ENCODE measurements around the gene SEMA5B. TPM values are rescaled to one million over a fixed set of nuclear protein-coding genes. Genes with fewer than 3 reads are reported as not detected.

The SEMA5B gene
- polyA plus RNA-seq, 1 donor (not counting 4 experiments of a cell fraction or from before 2014, with no cell fraction given): 0.04 TPM

GRCh38 chr3:122964811-122965210, 62.8 kb downstream of the SEMA5B start:
- Histone ChIP-seq H3K9me3 (ENCODE audit: control insufficient read depth, low read depth, low read length) (no peaks in the 10 kb centered on the region), H3K4me3 (ENCODE audit: control insufficient read depth in 2 of 3, extremely low read depth in 1 of 3, insufficient read depth in 2 of 3, low read depth in 1 of 3, low read length in 3 of 3) (no peak overlapping the region), H3K27ac (ENCODE audit: control insufficient read depth, insufficient read depth, low read length) (no peak overlapping the region), H3K4me2 (ENCODE audit: control insufficient read depth, extremely low read depth, insufficient read depth, low read depth, low read length) (no peak overlapping the region), H3K79me2 (ENCODE audit: control insufficient read depth, insufficient read depth, low read length) (no peaks in the 10 kb centered on the region), H4K20me1 (ENCODE audit: control insufficient read depth, extremely low read depth, insufficient read depth, low read length) (no peaks in the 10 kb centered on the region), H2AFZ (ENCODE audit: control insufficient read depth, low read length) (no peak overlapping the region), H3K27me3 (ENCODE audit: control insufficient read depth, extremely low read depth, insufficient read depth, low read length) (peaks cover 16% of the 10 kb centered on the region), H3K9ac (ENCODE audit: control insufficient read depth, extremely low read depth, insufficient read depth, low read length) (no peak overlapping the region), H3K9me1 (ENCODE audit: control insufficient read depth, extremely low read depth, insufficient read depth, low read length) (no peaks in the 10 kb centered on the region), H3K4me1 (ENCODE audit: control insufficient read depth, extremely low read depth, insufficient read depth, low read length) (no peaks in the 10 kb centered on the region), H3K36me3 (ENCODE audit: control insufficient read depth in 2 of 2, extremely low read depth in 1 of 2, insufficient read depth in 2 of 2, low read length in 2 of 2) (no peaks in the 10 kb centered on the region)
- TF ChIP-seq CTCF (optimal IDR thresholded peaks at IDR 0.05 in 1 of 3, IDR thresholded peaks at IDR 0.05 in 1 of 3, conservative IDR thresholded peaks at IDR 0.05 in 1 of 3; ENCODE audit: extremely low read depth in 1 of 3, insufficient read depth in 2 of 3, low read length in 3 of 3) (no peak), EZH2 (IDR thresholded peaks at IDR 0.05; ENCODE audit: low read length) (no peak)
- FAIRE-seq: no peak
- DNase-seq (ENCODE audit: low read depth, low spot score): no peak
- dilution Hi-C loops (cut with MboI; ENCODE audit: extremely low pct_ligation_motif_present, low sequenced_read_pairs): no loop called here

DNA sequence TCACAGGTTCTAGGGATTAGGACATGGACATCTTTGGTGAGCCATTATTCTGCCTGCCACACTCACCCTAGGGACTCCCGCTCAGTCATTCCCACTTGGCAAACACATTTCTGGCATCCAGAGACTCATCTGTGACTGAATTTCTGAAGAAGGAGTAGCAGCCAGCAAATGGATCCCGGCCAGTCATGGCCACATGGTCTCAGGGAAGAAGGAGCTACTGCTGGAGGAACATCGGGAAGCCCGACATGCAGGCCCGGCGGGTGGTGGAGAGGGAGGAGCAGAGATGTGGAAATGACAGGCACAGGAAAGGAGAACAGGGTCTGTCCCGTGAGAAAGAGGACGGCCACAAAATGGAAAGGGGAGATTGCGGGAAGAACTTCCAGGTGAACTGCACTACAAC, 65.4 kb downstream of the SEMA5B start:
- Histone ChIP-seq H3K4me3 (ENCODE audit: control insufficient read depth in 2 of 3, extremely low read depth in 1 of 3, insufficient read depth in 2 of 3, low read depth in 1 of 3, low read length in 3 of 3) (no peak overlapping the region), H3K79me2 (ENCODE audit: control insufficient read depth, insufficient read depth, low read length) (no peaks in the 10 kb centered on the region), H3K4me2 (ENCODE audit: control insufficient read depth, extremely low read depth, insufficient read depth, low read depth, low read length) (no peak overlapping the region), H4K20me1 (ENCODE audit: control insufficient read depth, extremely low read depth, insufficient read depth, low read length) (no peaks in the 10 kb centered on the region), H3K9me3 (ENCODE audit: control insufficient read depth, low read depth, low read length) (no peaks in the 10 kb centered on the region), H3K9me1 (ENCODE audit: control insufficient read depth, extremely low read depth, insufficient read depth, low read length) (no peaks in the 10 kb centered on the region), H3K4me1 (ENCODE audit: control insufficient read depth, extremely low read depth, insufficient read depth, low read length) (no peaks in the 10 kb centered on the region), H2AFZ (ENCODE audit: control insufficient read depth, low read length) (no peak overlapping the region), H3K9ac (ENCODE audit: control insufficient read depth, extremely low read depth, insufficient read depth, low read length) (no peak overlapping the region), H3K27ac (ENCODE audit: control insufficient read depth, insufficient read depth, low read length) (no peak overlapping the region), H3K27me3 (ENCODE audit: control insufficient read depth, extremely low read depth, insufficient read depth, low read length) (peaks cover 12% of the 10 kb centered on the region), H3K36me3 (ENCODE audit: control insufficient read depth in 2 of 2, extremely low read depth in 1 of 2, insufficient read depth in 2 of 2, low read length in 2 of 2) (no peaks in the 10 kb centered on the region)
- TF ChIP-seq CTCF (optimal IDR thresholded peaks at IDR 0.05 in 1 of 3, IDR thresholded peaks at IDR 0.05 in 1 of 3, conservative IDR thresholded peaks at IDR 0.05 in 1 of 3; ENCODE audit: extremely low read depth in 1 of 3, insufficient read depth in 2 of 3, low read length in 3 of 3): no peak
- TF ChIP-seq EZH2 (IDR thresholded peaks at IDR 0.05; ENCODE audit: low read length): no peak
- DNase-seq (ENCODE audit: low read depth, low spot score): no peak
- dilution Hi-C loops (cut with MboI; ENCODE audit: extremely low pct_ligation_motif_present, low sequenced_read_pairs): no loop called here
- FAIRE-seq: no peak
